A673 (cell line): ENCODE data around the gene SULT1A2. TPM values are rescaled to one million over a fixed set of nuclear protein-coding genes. Genes with fewer than 3 reads are reported as not detected.

ENCODE experiments used
- BruUV-seq: library from RNA; stranded (reverse); fragments of 400-500 nt; replicated peaks from 2 replicates; lab custom pipeline; 2021; lab: Mats Ljungman, UMichigan
- CTCF ChIA-PET: fragments of 300-600 bp; sonication (Branson Sonifier 250); formaldehyde crosslinking; loops from one replicate; lab custom pipeline; 2022; ENCODE audit warnings: antibody characterized with exemption; lab: Charles Lee
- POLR2A ChIA-PET: fragments of 300-600 bp; sonication (Branson Sonifier 250); formaldehyde crosslinking; loops from one replicate; lab custom pipeline; 2022; ENCODE audit warnings: antibody characterized with exemption; ENCODE audit not compliant: low non-redundant PET; lab: Charles Lee
- DNase-seq: peaks from one replicate; pipeline ENCODE4 v3.0.0-alpha.2; 2015; ENCODE audit warnings: low spot score
- H3K27ac ChIP-seq: fragments of 200-600 bp; sonication (generic); 2 replicates; pipeline ENCODE4 v1.5.1; 2016; ENCODE audit warnings: mixed run types, low read depth, mild to moderate bottlenecking, mixed read lengths, antibody characterized with exemption, low read length; ENCODE audit not compliant: poor library complexity, severe bottlenecking
- H3K27me3 ChIP-seq: fragments of 200-600 bp; sonication (generic); replicated peaks from 2 replicates; pipeline ENCODE4 v1.6.1; 2017; ENCODE audit warnings: mixed run types, low read depth, mild to moderate bottlenecking, mixed read lengths, antibody characterized with exemption, low read length; ENCODE audit not compliant: insufficient read depth, poor library complexity
- H3K36me3 ChIP-seq: fragments of 200-600 bp; sonication (generic); 2 replicates; pipeline ENCODE4 v1.6.1; 2016; ENCODE audit warnings: mixed run types, mild to moderate bottlenecking, mixed read lengths, antibody characterized with exemption, low read length; ENCODE audit not compliant: insufficient read depth, poor library complexity, severe bottlenecking
- H3K4me1 ChIP-seq: fragments of 200-600 bp; sonication (generic); 2 replicates; pipeline ENCODE4 v1.6.1; 2017; ENCODE audit warnings: mixed run types, mild to moderate bottlenecking, mixed read lengths, antibody characterized with exemption, low read length; ENCODE audit not compliant: insufficient read depth, poor library complexity, severe bottlenecking
- H3K4me3 ChIP-seq: fragments of 200-600 bp; sonication (generic); 2 replicates; pipeline ENCODE4 v1.5.1; 2016; ENCODE audit warnings: low read depth, mixed run types, mild to moderate bottlenecking, mixed read lengths, low read length; ENCODE audit not compliant: poor library complexity, severe bottlenecking
- H3K9me3 ChIP-seq: fragments of 200-600 bp; sonication (generic); 2 replicates; pipeline ENCODE4 v1.6.1; 2016; ENCODE audit warnings: mixed run types, low read depth, mild to moderate bottlenecking, mixed read lengths, antibody characterized with exemption, low read length; ENCODE audit not compliant: poor library complexity, severe bottlenecking
- CTCF ChIP-seq: fragments of 300-800, 200-600 bp; sonication (generic); conservative IDR thresholded peaks from 2 replicates; pipeline ENCODE4 v1.5.1; 2017; ENCODE audit warnings: low read depth, mild to moderate bottlenecking, antibody characterized with exemption, low read length, moderate library complexity, mixed read lengths
- EZH2 ChIP-seq: fragments of 200-600 bp; sonication (generic); IDR thresholded peaks from 2 replicates; pipeline ENCODE4 v1.6.1; 2017; ENCODE audit warnings: borderline replicate concordance, low read depth, mild to moderate bottlenecking, mixed read lengths, antibody characterized with exemption, low read length; ENCODE audit not compliant: poor library complexity, severe bottlenecking
- intact Hi-C: fragments of 100-400 bp; cut with micrococcal nuclease; formaldehyde crosslinking; loops from one replicate; pipeline ENCODE4 v1.10.0; 2022; ENCODE audit not compliant: unreplicated experiment
- total RNA-seq: library from RNA; stranded (reverse); gene quantifications from 2 replicates; pipeline ENCODE4 v1.2.3, GENCODE V29; 2021

Gene SULT1A2
- total RNA-seq, 1 experiment from 2014 or later: 1.6 TPM

GRCh38 chr16:28587386-28587785 lies 9.5 kb downstream of the SULT1A2 start:
- H3K27me3 ChIP-seq: no peaks in the 10 kb centered on the region
- ChIA-PET CTCF (no interaction called here), POLR2A (no interaction called here)
- no peak for TF ChIP-seq CTCF
- no peak for TF ChIP-seq EZH2
- no peak for DNase-seq
- H3K4me3 ChIP-seq: no peak overlapping the region
- intact Hi-C loops: no loop called here
- H3K9me3 ChIP-seq: no peaks in the 10 kb centered on the region
- H3K27ac ChIP-seq: no peak overlapping the region
- H3K4me1 ChIP-seq: no peaks in the 10 kb centered on the region
- H3K36me3 ChIP-seq: peaks cover 3% of the 10 kb centered on the region
- BruUV-seq: no TSS peak

GRCh38 chr16:28586466-28586865 lies 10.4 kb downstream of the SULT1A2 start:
- POLR2A ChIA-PET: no interaction called here
- CTCF ChIA-PET: no interaction called here
- Histone ChIP-seq H3K27me3 (no peaks in the 10 kb centered on the region), H3K27ac (no peak overlapping the region), H3K36me3 (peaks cover 3% of the 10 kb centered on the region), H3K4me1 (no peaks in the 10 kb centered on the region), H3K9me3 (no peaks in the 10 kb centered on the region), H3K4me3 (no peak overlapping the region)
- no peak for DNase-seq
- BruUV-seq: no TSS peak
- intact Hi-C loops: no loop called here
- no peak for TF ChIP-seq CTCF
- no peak for TF ChIP-seq EZH2

- Histone ChIP-seq H3K4me1 (no peaks in the 10 kb centered on the region), H3K27me3 (no peaks in the 10 kb centered on the region), H3K27ac (no peak overlapping the region), H3K4me3 (no peak overlapping the region), H3K9me3 (no peaks in the 10 kb centered on the region), H3K36me3 (peaks cover 3% of the 10 kb centered on the region)
- BruUV-seq: no TSS peak
- no peak for TF ChIP-seq CTCF
- no peak for TF ChIP-seq EZH2
- ChIA-PET CTCF (no interaction called here), POLR2A (no interaction called here)
- DNase-seq: no peak
- intact Hi-C loops: no loop called here
Measured at GRCh38 chr16:28585674-28586073, 11.2 kb downstream of the SULT1A2 start.
